SK-N-SH (cell line): Measurements from ENCODE around the gene MCCD1. TPM values are rescaled to one million over a fixed set of nuclear protein-coding genes. Genes with fewer than 3 reads are reported as not detected.

Source experiments
- CTCF ChIA-PET: fragments of 300-600, 350-600 bp; formaldehyde crosslinking; extraction: SDS; loops from one replicate; lab custom pipeline; 2021; lab: Yijun Ruan, JAX
- POLR2A ChIA-PET: fragments of 350-600 bp; sonication (Branson Sonifier 250); formaldehyde crosslinking; extraction: SDS; loops from one replicate; lab custom pipeline; 2020; ENCODE audit warnings: antibody characterized with exemption, inconsistent platforms; lab: Yijun Ruan, JAX
- DNase-seq: peaks from one replicate; pipeline ENCODE4 v3.0.0; 2012
- H2AFZ ChIP-seq: fragments of 200-600 bp; sonication (generic); 2 replicates; pipeline ENCODE4 v1.8.1; 2016; ENCODE audit warnings: antibody characterized with exemption, mild to moderate bottlenecking, low read depth
- H3F3A ChIP-seq: fragments of 200-600 bp; sonication (generic); replicated peaks from 2 replicates; pipeline ENCODE3; 2016; ENCODE audit warnings: antibody characterized with exemption, mild to moderate bottlenecking; ENCODE audit not compliant: insufficient read depth
- H3K27ac ChIP-seq, 2 experiments: fragments of 200-500 bp in 1 of 2; fragments of 200-600 bp in 1 of 2; sonication (Bioruptor generic) in 1 of 2; sonication (generic), shearing (Covaris generic) in 1 of 2; 2 replicates each; pipeline versions ENCODE4 v1.5.1 to v1.6.1; 2014 to 2016; ENCODE audit warnings: low read depth in 2 of 2, inconsistent platforms in 1 of 2, low read length in 1 of 2, mild to moderate bottlenecking in 1 of 2, mixed read lengths in 1 of 2
- H3K27me3 ChIP-seq: fragments of 200-600 bp; sonication (generic), shearing (Covaris generic); 2 replicates; pipeline ENCODE4 v1.6.1; 2016; ENCODE audit warnings: mixed run types; ENCODE audit not compliant: insufficient read depth
- H3K36me3 ChIP-seq, 2 experiments: fragments of 200-500 bp in 1 of 2; fragments of 200-600 bp in 1 of 2; sonication (Bioruptor generic) in 1 of 2; sonication (generic) in 1 of 2; replicated peaks in 1 of 2; 2 replicates each; pipeline versions ENCODE3 to v1.5.1; 2014 to 2016; ENCODE audit warnings: low read length in 1 of 2, mild to moderate bottlenecking in 1 of 2; ENCODE audit not compliant: insufficient read depth in 2 of 2, control insufficient read depth in 1 of 2
- H3K4me1 ChIP-seq, 2 experiments: fragments of 200-500 bp in 1 of 2; fragments of 200-600 bp in 1 of 2; sonication (Bioruptor generic) in 1 of 2; sonication (generic), shearing (Covaris generic) in 1 of 2; 2 replicates each; pipeline versions ENCODE4 v1.5.1 to v1.6.1; 2014 to 2016; ENCODE audit warnings: low read depth in 1 of 2, low read length in 1 of 2, mixed run types in 1 of 2; ENCODE audit not compliant: insufficient read depth in 2 of 2, control insufficient read depth in 1 of 2
- H3K4me2 ChIP-seq: fragments of 200-600 bp; sonication (generic), shearing (Covaris generic); 2 replicates; pipeline ENCODE4 v1.6.1; 2017; ENCODE audit warnings: mixed run types
- H3K4me3 ChIP-seq, 2 experiments: fragments of 200-500 bp in 1 of 2; fragments of 200-600 bp in 1 of 2; sonication (Bioruptor generic) in 1 of 2; sonication (generic), shearing (Covaris generic) in 1 of 2; 2 replicates each; pipeline versions ENCODE4 v1.5.1 to v1.8.1; 2014 to 2016; ENCODE audit warnings: low read depth in 2 of 2, inconsistent platforms in 1 of 2, low read length in 1 of 2, mild to moderate bottlenecking in 1 of 2, mixed read lengths in 1 of 2, moderate library complexity in 1 of 2
- H3K79me2 ChIP-seq: fragments of 200-600 bp; sonication (generic); 2 replicates; pipeline ENCODE4 v1.8.1; 2017; ENCODE audit warnings: mild to moderate bottlenecking; ENCODE audit not compliant: insufficient read depth
- H3K9ac ChIP-seq: fragments of 200-600 bp; sonication (generic); 2 replicates; pipeline ENCODE4 v1.6.1; 2017; ENCODE audit warnings: mixed run types
- H3K9me2 ChIP-seq: fragments of 200-600 bp; sonication (generic); 2 replicates; pipeline ENCODE4 v1.6.1; 2017; ENCODE audit warnings: mixed run types
- H3K9me3 ChIP-seq: fragments of 200-600 bp; sonication (generic); 2 replicates; pipeline ENCODE4 v1.6.1; 2017; ENCODE audit warnings: mixed run types, mild to moderate bottlenecking, moderate library complexity
- H4K20me1 ChIP-seq: fragments of 200-600 bp; sonication (generic); 2 replicates; pipeline ENCODE4 v1.6.1; 2017; ENCODE audit warnings: mild to moderate bottlenecking, mixed run types; ENCODE audit not compliant: insufficient read depth
- CHD2 ChIP-seq: fragments of 150-350 bp; IDR thresholded peaks from 2 replicates; pipeline ENCODE4 v1.6.1; 2018; ENCODE audit warnings: low read length; ENCODE audit not compliant: partially characterized antibody
- ELF1 ChIP-seq: IDR thresholded peaks from 2 replicates; pipeline ENCODE4 v1.4.0; 2012
- EP300 ChIP-seq, 2 experiments: IDR thresholded peaks; 2 replicates each; pipeline versions ENCODE4 v1.4.0 to v1.6.1; 2012; ENCODE audit warnings: borderline replicate concordance in 1 of 2, low read depth in 1 of 2, low read length in 1 of 2
- FOSL2 ChIP-seq: IDR thresholded peaks from 2 replicates; pipeline ENCODE4 v1.4.0; 2012; ENCODE audit warnings: low read depth, mild to moderate bottlenecking, moderate library complexity, borderline replicate concordance
- FOXM1 ChIP-seq: IDR thresholded peaks from 2 replicates; pipeline ENCODE4 v1.4.0; 2012; ENCODE audit warnings: low read depth, mild to moderate bottlenecking
- GABPA ChIP-seq: IDR thresholded peaks from 2 replicates; pipeline ENCODE4 v1.4.0; 2012; ENCODE audit warnings: low read depth, mild to moderate bottlenecking
- GATA2 ChIP-seq: sonication (generic); formaldehyde crosslinking; IDR thresholded peaks from 2 replicates; pipeline ENCODE4 v1.5.0; 2020; ENCODE audit warnings: mild to moderate bottlenecking, missing genetic modification reagents
- MEF2A ChIP-seq: IDR thresholded peaks from 2 replicates; pipeline ENCODE4 v1.4.0; 2012; ENCODE audit warnings: low read depth, borderline replicate concordance
- MXI1 ChIP-seq: IDR thresholded peaks from 2 replicates; pipeline ENCODE4 v1.6.1; 2012; ENCODE audit warnings: mild to moderate bottlenecking, low read depth, low read length, improper control_type of control experiment
- NRF1 ChIP-seq: IDR thresholded peaks from 2 replicates; pipeline ENCODE4 v1.6.1; 2012; ENCODE audit warnings: low read depth, mild to moderate bottlenecking, low read length
- POLR2AphosphoS5 ChIP-seq: IDR thresholded peaks from 2 replicates; pipeline ENCODE4 v1.6.1; 2012; ENCODE audit warnings: low read depth, low read length
- RAD21 ChIP-seq: IDR thresholded peaks from 2 replicates; pipeline ENCODE4 v1.6.1; 2012; ENCODE audit warnings: mild to moderate bottlenecking, low read length
- RXRA ChIP-seq: IDR thresholded peaks from 2 replicates; pipeline ENCODE4 v1.4.0; 2012; ENCODE audit warnings: low read depth, mild to moderate bottlenecking, borderline replicate concordance
- SIN3A ChIP-seq: IDR thresholded peaks from 2 replicates; pipeline ENCODE4 v1.6.1; 2012; ENCODE audit warnings: low read depth, mild to moderate bottlenecking, low read length, moderate library complexity, borderline replicate concordance
- SMC3 ChIP-seq: IDR thresholded peaks from 2 replicates; pipeline ENCODE4 v1.6.1; 2012; ENCODE audit warnings: low read depth, low read length, improper control_type of control experiment
- TAF1 ChIP-seq: IDR thresholded peaks from 2 replicates; pipeline ENCODE4 v1.6.1; 2012; ENCODE audit warnings: low read depth, mild to moderate bottlenecking, low read length, moderate library complexity, borderline replicate concordance
- USF1 ChIP-seq: IDR thresholded peaks from 2 replicates; pipeline ENCODE4 v1.4.0; 2012; ENCODE audit warnings: low read depth, borderline replicate concordance
- YY1 ChIP-seq: IDR thresholded peaks from 2 replicates; pipeline ENCODE4 v1.4.0; 2012; ENCODE audit warnings: low read depth, mild to moderate bottlenecking
- WGBS: methylation state at CpG from one replicate; pipeline ENCODE4 v1.1.6; 2017; ENCODE audit warnings: low lambda C conversion rate; 5-methylcytosine and 5-hydroxymethylcytosine counted together
- polyA plus RNA-seq, 3 experiments: library from polyadenylated mRNA; depleted of rRNA; stranded (reverse); fragments of >200 nt; gene quantifications; 2 replicates each; pipeline ENCODE4 v1.2.3, GENCODE V29; 2012
- TF ChIP-seq, protein P1 (sequence below): IDR thresholded peaks from 2 replicates; pipeline ENCODE4; 2012
- TF ChIP-seq, protein P2 (sequence below): IDR thresholded peaks from 2 replicates; pipeline ENCODE4 v1.4.0; 2012; ENCODE audit warnings: low read depth
- TF ChIP-seq, protein P3 (sequence below): fragments of 150-350 bp; IDR thresholded peaks from 2 replicates; pipeline ENCODE4 v1.6.1; 2017; ENCODE audit warnings: antibody characterized with exemption, low read length, low read depth, borderline replicate concordance

Gene MCCD1
- polyA plus RNA-seq, 1 of the 3 experiments (the other 2 are of a cell fraction), result not detected

DNA sequence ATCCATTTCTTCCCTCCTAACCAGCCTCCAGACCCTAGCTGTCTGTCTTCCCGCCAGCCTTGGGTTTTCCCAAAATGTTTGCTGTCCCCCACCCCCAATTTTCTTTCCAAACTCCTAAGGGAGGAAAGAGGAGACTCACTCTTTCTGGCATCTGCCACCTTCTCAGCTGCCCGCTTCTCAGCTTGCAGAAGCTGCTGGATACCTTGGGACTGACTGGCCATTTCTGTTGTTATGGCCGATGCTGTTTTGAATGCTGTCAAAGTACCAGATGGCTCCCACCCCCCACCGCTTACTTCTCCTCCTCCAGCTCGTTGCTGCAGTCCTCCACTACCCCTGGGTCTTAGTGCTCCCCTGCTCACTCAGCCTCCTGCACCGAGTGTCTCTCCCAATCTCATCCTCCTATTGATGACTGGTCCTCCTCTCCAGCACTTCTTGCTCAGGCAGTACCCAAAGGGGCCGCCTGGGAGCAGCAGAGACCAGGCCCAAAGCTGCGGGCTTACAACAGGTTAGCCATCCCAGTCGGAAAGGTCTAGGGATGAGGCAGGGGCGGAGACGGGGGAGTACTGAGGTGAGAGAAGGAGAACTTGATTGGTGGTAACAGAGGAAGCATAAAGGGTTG lies 17.7 kb downstream of the MCCD1 start, which contains the start of gene ATP6V1G2 (continued):
- TF ChIP-seq, protein P1, sequence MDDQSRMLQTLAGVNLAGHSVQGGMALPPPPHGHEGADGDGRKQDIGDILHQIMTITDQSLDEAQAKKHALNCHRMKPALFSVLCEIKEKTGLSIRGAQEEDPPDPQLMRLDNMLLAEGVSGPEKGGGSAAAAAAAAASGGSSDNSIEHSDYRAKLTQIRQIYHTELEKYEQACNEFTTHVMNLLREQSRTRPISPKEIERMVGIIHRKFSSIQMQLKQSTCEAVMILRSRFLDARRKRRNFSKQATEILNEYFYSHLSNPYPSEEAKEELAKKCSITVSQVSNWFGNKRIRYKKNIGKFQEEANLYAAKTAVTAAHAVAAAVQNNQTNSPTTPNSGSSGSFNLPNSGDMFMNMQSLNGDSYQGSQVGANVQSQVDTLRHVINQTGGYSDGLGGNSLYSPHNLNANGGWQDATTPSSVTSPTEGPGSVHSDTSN, result peak; percentile 67
- TF ChIP-seq YY1 (peak; percentile 41; the same call in 1 of the 2 replicates), SMC3 (peak; percentile 89), FOSL2 (no peak), SIN3A (peak; percentile 79; the same call in 1 of the 2 replicates), MXI1 (peak; percentile 90), RAD21 (peak; percentile 99), TAF1 (peak; percentile 33)

DNA sequence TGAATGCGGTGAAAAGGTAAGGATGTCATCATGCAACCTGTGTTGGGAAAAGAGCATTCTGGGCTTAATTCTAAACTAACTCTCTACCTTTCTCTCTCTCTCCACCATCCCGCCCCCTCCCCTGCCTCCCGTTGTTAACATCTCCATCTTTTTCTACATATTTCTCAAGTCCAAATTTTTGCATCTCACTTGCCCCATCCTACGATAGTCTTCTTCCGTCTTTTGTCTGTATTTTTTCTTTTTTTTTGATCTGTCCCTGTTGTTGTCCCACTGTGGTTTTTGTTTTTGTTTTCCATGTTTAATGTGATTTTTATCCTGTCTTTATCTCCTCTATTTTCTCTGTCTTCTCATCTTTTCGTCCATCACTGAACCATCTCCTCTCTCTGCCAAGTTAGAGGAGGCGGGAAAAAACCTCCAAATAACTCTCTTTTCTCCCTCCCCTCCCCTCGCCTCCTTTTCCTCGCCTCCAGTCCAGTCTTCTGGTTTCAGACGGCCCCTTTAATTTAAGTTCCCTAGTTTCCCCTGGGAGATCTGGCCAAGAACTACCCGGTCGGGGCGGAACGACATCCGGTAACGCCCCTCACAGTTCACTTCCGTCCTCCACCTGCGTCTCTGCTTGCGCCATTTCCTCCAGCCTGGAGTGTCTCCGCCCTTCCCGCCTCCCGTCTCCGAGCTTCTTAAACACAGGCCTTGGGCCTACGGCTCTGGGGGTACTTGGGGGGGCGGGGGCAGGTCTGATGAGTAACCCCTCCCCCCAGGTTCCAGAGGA lies 18.4 kb downstream of the MCCD1 start, which contains the start of gene NFKBIL1:
TSS of gene NFKBIL1 (plus strand) at position 651 of the 769 bp plus-strand sequence. CDS start at position 738, 87 bp downstream.
- H4K20me1 ChIP-seq, result no peaks in the 10 kb centered on the region
- peak within 1 kb of the TSS; percentile 88 for H3K9ac ChIP-seq
- ChIA-PET CTCF (interaction anchor here (0.6 to 11.9 kb wide), 29 partner anchors 8 to 643 kb away, joined by 3 to 301 read pairs (median 3); partner anchors contain the start of genes EHMT2, GPANK1, LST1 and LTB), POLR2A (interaction anchor here (0.6 to 2.4 kb wide), 8 partner anchors 9 to 1425 kb away, joined by 3 to 18 read pairs (median 4); partner anchors contain the start of gene DDAH2)
- H3K27ac ChIP-seq, result peak within 1 kb of the TSS; percentile 74 to 78
- no peaks in the 10 kb centered on the region for H3K27me3 ChIP-seq
- under 1% methylated on average over 25 of the region's 25 CpGs for WGBS
- no peaks in the 10 kb centered on the region for H3K9me3 ChIP-seq
- peaks cover 5 to 19% of the 10 kb centered on the region in 2 experiments for H3K36me3 ChIP-seq
- DNase-seq, result peak; percentile 90
- H3K9me2 ChIP-seq, result no peaks in the 10 kb centered on the region
- H3K4me1 ChIP-seq, result peaks cover 8 to 11% of the 10 kb centered on the region in 2 experiments; a peak in 3 of 4 replicates
- H3K4me3 ChIP-seq, result peak within 1 kb of the TSS; percentile 52 to 77
- H3F3A ChIP-seq, result peaks cover 18% of the 10 kb centered on the region
- H3K79me2 ChIP-seq, result peaks cover 53% of the 10 kb centered on the region
- H3K4me2 ChIP-seq, result peak within 1 kb of the TSS; percentile 92
- peak within 1 kb of the TSS; percentile 87 for H2AFZ ChIP-seq
- TF ChIP-seq NRF1 (no peak), USF1 (peak; percentile 11; the same call in 1 of the 2 replicates), POLR2AphosphoS5 (peak; percentile 70), RXRA (no peak), YY1 (peak; percentile 56; the same call in 1 of the 2 replicates), GABPA (peak; percentile 97), EP300 (IDR thresholded peaks at IDR 0.05; ENCODE audit: borderline replicate concordance in 1 of 2, low read depth in 1 of 2, low read length in 1 of 2) (no peak), ELF1 (peak; percentile 77; the same call in 1 of the 2 replicates), TAF1 (peak; percentile 71; the same call in 1 of the 2 replicates), FOSL2 (0 out of 2 replicates have a peak, but pooled peaks have one; percentile 1), MXI1 (peak; percentile 57), SIN3A (0 out of 2 replicates have a peak, but pooled peaks have one; percentile 76), GATA2 (CRISPR knock-in tag) (no peak), FOXM1 (no peak), MEF2A (no peak), CHD2 (peak; percentile 71)
- TF ChIP-seq, protein P2, sequence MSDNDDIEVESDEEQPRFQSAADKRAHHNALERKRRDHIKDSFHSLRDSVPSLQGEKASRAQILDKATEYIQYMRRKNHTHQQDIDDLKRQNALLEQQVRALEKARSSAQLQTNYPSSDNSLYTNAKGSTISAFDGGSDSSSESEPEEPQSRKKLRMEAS, result peak; percentile 86
- TF ChIP-seq, protein P3, sequence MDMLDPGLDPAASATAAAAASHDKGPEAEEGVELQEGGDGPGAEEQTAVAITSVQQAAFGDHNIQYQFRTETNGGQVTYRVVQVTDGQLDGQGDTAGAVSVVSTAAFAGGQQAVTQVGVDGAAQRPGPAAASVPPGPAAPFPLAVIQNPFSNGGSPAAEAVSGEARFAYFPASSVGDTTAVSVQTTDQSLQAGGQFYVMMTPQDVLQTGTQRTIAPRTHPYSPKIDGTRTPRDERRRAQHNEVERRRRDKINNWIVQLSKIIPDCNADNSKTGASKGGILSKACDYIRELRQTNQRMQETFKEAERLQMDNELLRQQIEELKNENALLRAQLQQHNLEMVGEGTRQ, result no peak
